Small intestine (tissue), 7 donors: ENCODE data around the gene KRTAP1-1. TPM values are rescaled to one million over a fixed set of nuclear protein-coding genes. Genes with fewer than 3 reads are reported as not detected.
"Not testable (repeated sequence)": the region's sequence is repeated elsewhere in the genome, so short reads cannot be mapped to it uniquely, and the experiment has no call there.

ENCODE experiments used
- DNase-seq, 2 donors: peaks; one replicate each; pipeline versions ENCODE4 v3.0.0 to v3.0.0-alpha.2; 2013
- FAIRE-seq: peaks from 2 replicates; lab custom pipeline; 2012; peaks lifted over from hg19 to GRCh38; lab: Jason Lieb, UNC
- H3K27ac ChIP-seq, 3 donors: one replicate each; pipeline ENCODE4 v1.5.1; 2013; ENCODE audit warnings: low read length in 2 of 3, mild to moderate bottlenecking in 2 of 3, control low read depth in 1 of 3, inconsistent platforms in 1 of 3, low read depth in 1 of 3, moderate library complexity in 1 of 3
- H3K27me3 ChIP-seq, 3 donors: one replicate each; pipeline ENCODE4 v1.6.1; 2013; ENCODE audit warnings: low read length in 3 of 3, inconsistent platforms in 1 of 3; ENCODE audit not compliant: control insufficient read depth in 3 of 3, insufficient read depth in 3 of 3
- H3K36me3 ChIP-seq, 3 donors: one replicate each; pipeline ENCODE4 v1.6.1; 2013; ENCODE audit warnings: low read length in 3 of 3, inconsistent platforms in 1 of 3, low read depth in 1 of 3, mild to moderate bottlenecking in 1 of 3, moderate library complexity in 1 of 3; ENCODE audit not compliant: control insufficient read depth in 3 of 3, insufficient read depth in 2 of 3
- H3K4me1 ChIP-seq, 3 donors: one replicate each; pipeline ENCODE4 v1.6.1; 2013; ENCODE audit warnings: low read length in 2 of 3, inconsistent platforms in 1 of 3, low read depth in 1 of 3, mild to moderate bottlenecking in 1 of 3, moderate library complexity in 1 of 3; ENCODE audit not compliant: control insufficient read depth in 3 of 3, insufficient read depth in 2 of 3
- H3K4me3 ChIP-seq, 3 donors: one replicate each; pipeline ENCODE4 v1.5.1; 2013; ENCODE audit warnings: low read length in 3 of 3, control low read depth in 1 of 3, inconsistent platforms in 1 of 3, low read depth in 1 of 3, mild to moderate bottlenecking in 1 of 3, moderate library complexity in 1 of 3
- H3K9me3 ChIP-seq, 2 donors: one replicate each; pipeline ENCODE4 v1.6.1; 2013; ENCODE audit warnings: low read depth in 1 of 2, low read length in 1 of 2; ENCODE audit not compliant: control insufficient read depth in 2 of 2, insufficient read depth in 1 of 2
- WGBS, 3 donors: extraction: QIAGEN DNeasy Blood & Tissue Kit; methylation state at CpG; one replicate each; pipeline ENCODE4 v1.1.7; 2013; 5-methylcytosine and 5-hydroxymethylcytosine counted together
- polyA plus RNA-seq, 4 donors: library from polyadenylated mRNA; stranded (reverse) in 3 of 4; unstranded in 1 of 4; fragments of 200-250 nt in 3 of 4; fragments of 120-200 nt in 1 of 4; gene quantifications; one replicate each; pipeline versions ENCODE4 v1.2.1 to v1.2.3, GENCODE V29; 2013
- donor health status: healthy with polysubstance abuse.
- donor health status: control.
- donor health status: control.
- donor health status: Bipolar disorder and iron deficiency.
- donor health status: healthy.

KRTAP1-1 gene
- polyA plus RNA-seq, 4 donors: not detected

- WGBS, 3 donors: 40 to 59% (median 49%) methylated on average over 2 of the region's 2 CpGs
- H3K27ac ChIP-seq: no peak overlapping the region
- FAIRE-seq (no peak), DNase-seq (no peak)
- H3K27me3 ChIP-seq: peaks cover 0 to 10% (median 9%) of the 10 kb centered on the region in 3 donors
- H3K4me3 ChIP-seq: no peak overlapping the region
- no peaks in the 10 kb centered on the region for H3K36me3 ChIP-seq
- H3K4me1 ChIP-seq: no peaks in the 10 kb centered on the region
- no peaks in the 10 kb centered on the region for H3K9me3 ChIP-seq
Measured at GRCh38 chr17:41049110-41049509, 7.9 kb upstream of the KRTAP1-1 start.

GRCh38 chr17:41048441-41048840 lies 7.2 kb upstream of the KRTAP1-1 start:
- no peak for DNase-seq
- no peaks in the 10 kb centered on the region for H3K36me3 ChIP-seq
- no peaks in the 10 kb centered on the region for H3K4me1 ChIP-seq
- no peaks in the 10 kb centered on the region for H3K9me3 ChIP-seq
- H3K27me3 ChIP-seq: peaks cover 0 to 10% (median 9%) of the 10 kb centered on the region in 3 donors
- no peak for FAIRE-seq
- WGBS, 3 donors: 58 to 61% (median 59%) methylated on average over 7 of the region's 7 CpGs
- no peak overlapping the region for H3K4me3 ChIP-seq
- no peak overlapping the region for H3K27ac ChIP-seq

- not testable (repeated sequence) for H3K36me3 ChIP-seq, H3K4me1 ChIP-seq, H3K27ac ChIP-seq, H3K9me3 ChIP-seq, FAIRE-seq, DNase-seq, H3K4me3 ChIP-seq
- H3K27me3 ChIP-seq: peaks cover 0 to 10% (median 9%) of the 10 kb centered on the region in 3 donors
- WGBS, 3 donors: 51 to 66% (median 52%) methylated on average over 7 to 10 of the region's 33 CpGs
Measured at GRCh38 chr17:41046735-41047465, 5.7 kb upstream of the KRTAP1-1 start, which contains the start of gene KRTAP2-1. Gene KRTAP2-1, minus strand, starts transcription at chr17:41047316. Its CDS starts 49 bp downstream, at chr17:41047267.

- no peaks in the 10 kb centered on the region for H3K4me1 ChIP-seq
- FAIRE-seq: no peak
- DNase-seq: no peak
- no peaks in the 10 kb centered on the region for H3K36me3 ChIP-seq
- peaks cover 0 to 7% (median 2%) of the 10 kb centered on the region in 3 donors for H3K27me3 ChIP-seq
- no peak overlapping the region for H3K4me3 ChIP-seq
- no peak overlapping the region for H3K27ac ChIP-seq
- 98 to 100% (median 100%) methylated on average over 1 of the region's 1 CpG for WGBS, 3 donors
- no peaks in the 10 kb centered on the region for H3K9me3 ChIP-seq
Measured at GRCh38 chr17:41042953-41043352, 1.7 kb upstream of the KRTAP1-1 start.

- H3K36me3 ChIP-seq: no peaks in the 10 kb centered on the region
- H3K27me3 ChIP-seq: peaks cover 0 to 3% (median 0%) of the 10 kb centered on the region in 3 donors
- WGBS, 3 donors: 86 to 89% (median 87%) methylated on average over 2 of the region's 2 CpGs
- no peak for FAIRE-seq
- no peak overlapping the region for H3K4me3 ChIP-seq
- no peak overlapping the region for H3K27ac ChIP-seq
- no peaks in the 10 kb centered on the region for H3K4me1 ChIP-seq
- no peaks in the 10 kb centered on the region for H3K9me3 ChIP-seq
- no peak for DNase-seq
Measured at GRCh38 chr17:41037853-41038350, 3.3 kb downstream of the KRTAP1-1 start.

GRCh38 chr17:41034346-41034935 lies 6.8 kb downstream of the KRTAP1-1 start, which contains the start of gene KRTAP1-3:
Gene KRTAP1-3, minus strand, starts transcription at chr17:41034874. Its CDS starts 53 bp downstream, at chr17:41034821.
- not testable (repeated sequence) for H3K4me1 ChIP-seq, DNase-seq, FAIRE-seq, H3K36me3 ChIP-seq, H3K9me3 ChIP-seq, H3K27ac ChIP-seq, H3K4me3 ChIP-seq, H3K27me3 ChIP-seq
- WGBS, 3 donors: 80 to 88% (median 84%) methylated on average over 8 to 10 of the region's 10 CpGs

- H3K4me1 ChIP-seq: no peaks in the 10 kb centered on the region
Measured at GRCh38 chr17:41029633-41030245, 11.5 kb downstream of the KRTAP1-1 start, which contains the start of gene KRTAP1-4. Gene KRTAP1-4, minus strand, starts transcription at chr17:41030195. Its CDS starts 117 bp downstream, at chr17:41030078.

More at GRCh38 chr17:41029633-41030245, 11.5 kb downstream of the KRTAP1-1 start, which contains the start of gene KRTAP1-4:
- no peaks in the 10 kb centered on the region for H3K9me3 ChIP-seq
- H3K27ac ChIP-seq: no peak within 1 kb of the TSS
- no peak within 1 kb of the TSS for H3K4me3 ChIP-seq
- no peak for FAIRE-seq
- H3K27me3 ChIP-seq: no peaks in the 10 kb centered on the region
- WGBS, 3 donors: 79 to 89% (median 84%) methylated on average over 10 to 12 of the region's 12 CpGs
- no peak for DNase-seq
- H3K36me3 ChIP-seq: no peaks in the 10 kb centered on the region
